ENCODE data around the gene NELFA.

DNA sequence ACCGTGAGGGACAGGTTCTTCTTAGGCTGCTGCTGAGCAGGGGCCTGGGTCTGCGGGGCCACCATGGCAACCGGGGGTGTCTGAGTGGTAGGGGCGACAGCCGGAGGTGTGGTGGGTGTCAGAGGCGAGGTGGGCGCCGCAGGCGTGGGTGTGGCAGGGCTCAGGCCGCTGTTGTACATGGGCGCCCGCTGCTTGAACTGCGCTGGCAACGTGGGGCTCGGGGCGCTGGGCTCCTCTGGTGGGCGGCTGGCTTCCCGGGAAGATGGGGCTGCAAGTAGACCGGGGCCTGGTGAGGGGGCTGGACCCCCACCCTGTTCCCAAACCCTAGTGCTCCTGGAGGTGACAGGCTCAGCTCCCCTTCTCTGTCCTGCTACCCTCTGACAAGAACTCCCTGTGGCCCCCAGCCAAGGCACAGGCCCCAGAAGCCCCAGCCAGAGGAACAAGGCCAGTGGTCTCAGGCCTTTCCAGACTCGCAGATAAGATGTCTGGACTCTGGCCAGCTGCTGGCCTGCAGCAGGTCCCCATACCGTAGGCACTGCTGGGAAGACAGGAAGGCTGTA lies 24.8 kb downstream of the NELFA start:
- TF ChIP-seq POLR2A (IDR thresholded peaks at IDR 0.05; ENCODE audit: low read depth, low read length) (no peak), POLR2AphosphoS5 (IDR thresholded peaks at IDR 0.05; ENCODE audit: low read depth, low read length) (no peak)
